BLaER1 treated with 17β-estradiol and CSF1 and Interleukin-3, amounts not matched to agents 10 nM and 100 nM (cell line): ENCODE data around the gene B9D2.

ENCODE experiments used
- H3K27ac ChIP-seq, 11 experiments: shearing (Covaris generic); formaldehyde crosslinking; 2 replicates each; pipeline ENCODE4 v1.8.1; 2022
- H3K27me3 ChIP-seq, 11 experiments: shearing (Covaris generic); formaldehyde crosslinking; 2 replicates each; pipeline ENCODE4 v1.8.1; 2022
- H3K36me3 ChIP-seq, 11 experiments: shearing (Covaris generic); formaldehyde crosslinking; 2 replicates each; pipeline ENCODE4 v1.8.1; 2022
- H3K4me1 ChIP-seq, 10 experiments: shearing (Covaris generic); formaldehyde crosslinking; 2 replicates each; pipeline ENCODE4 v1.8.1; 2022
- H3K4me2 ChIP-seq, 11 experiments: shearing (Covaris generic); formaldehyde crosslinking; 2 replicates each; pipeline ENCODE4 v1.8.1; 2022
- H3K4me3 ChIP-seq, 10 experiments: shearing (Covaris generic); formaldehyde crosslinking; 2 replicates each; pipeline ENCODE4 v1.8.1; 2022
- H3K9ac ChIP-seq, 11 experiments: shearing (Covaris generic); formaldehyde crosslinking; 2 replicates each; pipeline ENCODE4 v1.8.1; 2022
- H3K9me3 ChIP-seq, 11 experiments: shearing (Covaris generic); formaldehyde crosslinking; replicated peaks in 1 of 11; 2 replicates each; pipeline ENCODE4 v1.8.1; 2022
- H4K20me1 ChIP-seq, 11 experiments: shearing (Covaris generic); formaldehyde crosslinking; 2 replicates each; pipeline ENCODE4 v1.8.1; 2022
- Cebpa-rat ChIP-seq, 11 experiments: shearing (Covaris generic); IDR thresholded peaks; 2 replicates each; pipeline ENCODE4 v1.8.1; 2022

Gene B9D2

DNA sequence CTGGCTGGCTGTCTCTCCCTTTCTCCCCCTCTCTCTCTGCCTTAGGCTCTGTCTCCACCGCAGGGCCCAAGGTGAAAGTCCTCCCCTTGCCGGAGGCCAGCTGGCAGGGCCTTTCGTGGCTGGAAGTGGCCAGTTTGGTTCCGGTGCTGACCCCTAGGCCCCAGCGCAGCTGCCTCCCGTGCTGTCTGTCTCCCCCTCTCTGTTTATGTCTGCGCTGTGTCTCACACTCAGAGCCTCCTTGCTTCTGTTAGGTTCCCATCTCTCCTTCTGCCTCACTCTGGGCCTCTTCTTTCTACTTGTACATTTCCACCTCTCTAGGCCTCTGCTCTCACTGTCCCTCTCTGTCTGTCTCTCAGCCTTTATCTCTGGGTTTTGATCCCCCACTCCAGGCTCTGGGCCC lies 40.9 kb downstream of the B9D2 start:
- peaks cover 5 to 99% (median 74%) of the 10 kb centered on the region in 11 experiments; a peak in 21 of 22 replicates for H4K20me1 ChIP-seq
- peaks cover 72 to 83% (median 75%) of the 10 kb centered on the region in 10 experiments for H3K4me1 ChIP-seq
- H3K9ac ChIP-seq: peak overlapping the region; percentile 66 to 84 (median 77)
- peak overlapping the region; percentile 87 to 99 (median 92) for H3K4me2 ChIP-seq
- H3K27me3 ChIP-seq: no peaks in the 10 kb centered on the region
- no peak for TF ChIP-seq Cebpa-rat (IDR thresholded peaks at IDR 0.05)
- peak overlapping the region; percentile 74 to 93 (median 84) for H3K27ac ChIP-seq
- no peaks in the 10 kb centered on the region for H3K9me3 ChIP-seq
- H3K4me3 ChIP-seq: peak overlapping the region in 7 of 10 experiments; percentile 3 to 59 (median 43); a peak in 11 of 20 replicates
- H3K36me3 ChIP-seq: peaks cover 47 to 55% (median 51%) of the 10 kb centered on the region in 11 experiments

DNA sequence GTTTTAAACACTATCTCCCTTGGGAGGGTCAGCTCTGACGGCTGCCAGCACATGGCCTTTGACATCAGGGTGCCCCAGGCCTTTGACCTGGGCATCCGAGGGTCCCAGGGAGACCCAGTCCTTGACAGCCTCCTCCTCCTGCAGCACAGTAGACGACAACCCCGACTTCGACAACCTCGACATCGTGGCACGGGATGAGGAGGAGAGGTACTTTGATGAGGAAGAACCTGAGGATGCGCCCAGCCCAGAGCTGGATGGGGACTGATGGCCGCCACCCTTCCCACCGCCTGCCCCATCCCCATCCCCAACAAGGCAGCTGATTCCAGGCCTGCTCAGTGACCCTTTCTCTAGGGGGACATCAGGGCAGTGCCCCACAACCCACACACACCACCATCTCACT lies 41.5 kb downstream of the B9D2 start:
- peak overlapping the region in 5 of 10 experiments; percentile 15 to 59 (median 44); a peak in 5 of 20 replicates for H3K4me3 ChIP-seq
- no peaks in the 10 kb centered on the region for H3K9me3 ChIP-seq
- H3K9ac ChIP-seq: peak overlapping the region; percentile 66 to 84 (median 77); a peak in 20 of 22 replicates
- peaks cover 5 to 97% (median 70%) of the 10 kb centered on the region in 11 experiments; a peak in 21 of 22 replicates for H4K20me1 ChIP-seq
- peak overlapping the region; percentile 74 to 93 (median 84); a peak in 21 of 22 replicates for H3K27ac ChIP-seq
- TF ChIP-seq Cebpa-rat (IDR thresholded peaks at IDR 0.05): no peak
- H3K36me3 ChIP-seq: peaks cover 50 to 61% (median 55%) of the 10 kb centered on the region in 11 experiments
- H3K27me3 ChIP-seq: no peaks in the 10 kb centered on the region
- peak overlapping the region; percentile 87 to 99 (median 92) for H3K4me2 ChIP-seq
- peaks cover 66 to 78% (median 69%) of the 10 kb centered on the region in 10 experiments for H3K4me1 ChIP-seq

- H3K36me3 ChIP-seq: peaks cover 57 to 68% (median 62%) of the 10 kb centered on the region in 11 experiments
- H3K4me1 ChIP-seq: peaks cover 59 to 71% (median 62%) of the 10 kb centered on the region in 10 experiments
- peak overlapping the region in 1 of 10 experiments; percentile 45; a peak in 2 of 20 replicates for H3K4me3 ChIP-seq
- H3K9me3 ChIP-seq: no peaks in the 10 kb centered on the region
- peak overlapping the region in 9 of 11 experiments; percentile 2 to 93 (median 86); a peak in 16 of 22 replicates for H3K27ac ChIP-seq
- no peaks in the 10 kb centered on the region for H3K27me3 ChIP-seq
- H3K9ac ChIP-seq: peak overlapping the region in 10 of 11 experiments; percentile 26 to 84 (median 78); a peak in 15 of 22 replicates
- H4K20me1 ChIP-seq: peaks cover 5 to 97% (median 68%) of the 10 kb centered on the region in 11 experiments; a peak in 21 of 22 replicates
- H3K4me2 ChIP-seq: peak overlapping the region; percentile 87 to 99 (median 92)
- no peak for TF ChIP-seq Cebpa-rat (IDR thresholded peaks at IDR 0.05)
Measured at GRCh38 chr19:41321600-41322270, 42.2 kb downstream of the B9D2 start.

GRCh38 chr19:41321204-41321599 lies 42.7 kb downstream of the B9D2 start:
- no peaks in the 10 kb centered on the region for H3K27me3 ChIP-seq
- no peak overlapping the region for H3K4me3 ChIP-seq
- peak overlapping the region in 7 of 11 experiments; percentile 81 to 93 (median 89); a peak in 8 of 22 replicates for H3K27ac ChIP-seq
- no peak for TF ChIP-seq Cebpa-rat (IDR thresholded peaks at IDR 0.05)
- H3K4me2 ChIP-seq: peak overlapping the region; percentile 87 to 99 (median 92); a peak in 20 of 22 replicates
- no peaks in the 10 kb centered on the region for H3K9me3 ChIP-seq
- H3K4me1 ChIP-seq: peaks cover 53 to 65% (median 56%) of the 10 kb centered on the region in 10 experiments
- H3K9ac ChIP-seq: peak overlapping the region in 5 of 11 experiments; percentile 4 to 84 (median 78); a peak in 3 of 22 replicates
- H4K20me1 ChIP-seq: peaks cover 5 to 96% (median 66%) of the 10 kb centered on the region in 11 experiments; a peak in 21 of 22 replicates
- H3K36me3 ChIP-seq: peaks cover 63 to 73% (median 68%) of the 10 kb centered on the region in 11 experiments

DNA sequence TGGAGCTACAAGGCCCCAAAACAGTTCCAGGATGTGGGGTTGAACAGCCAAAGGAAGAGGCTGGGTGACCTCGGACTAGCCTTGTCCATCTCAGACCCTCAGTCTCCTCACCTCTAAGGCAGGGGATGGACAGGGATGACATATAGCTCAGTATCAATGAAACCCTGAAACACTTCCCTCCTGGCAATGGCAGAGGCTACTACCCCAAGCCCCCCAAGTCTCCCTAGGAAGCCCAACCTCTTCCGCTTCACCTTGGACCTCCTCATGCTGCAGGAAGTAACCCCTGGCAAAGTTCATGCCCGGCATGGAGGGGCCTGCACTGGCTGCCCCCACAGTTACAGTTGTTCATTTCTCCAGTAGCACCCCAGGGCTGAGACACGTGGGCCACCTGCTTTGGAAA lies 43.4 kb downstream of the B9D2 start:
- peaks cover 47 to 59% (median 50%) of the 10 kb centered on the region in 10 experiments for H3K4me1 ChIP-seq
- H3K27me3 ChIP-seq: no peaks in the 10 kb centered on the region
- H3K9me3 ChIP-seq: no peaks in the 10 kb centered on the region
- H3K4me3 ChIP-seq: no peak overlapping the region
- 0 out of 22 replicates have a peak overlapping the region, but pooled peaks of 1 of the 11 experiments have one; percentile 4 for H3K9ac ChIP-seq
- peaks cover 5 to 96% (median 66%) of the 10 kb centered on the region in 11 experiments; a peak in 21 of 22 replicates for H4K20me1 ChIP-seq
- no peak for TF ChIP-seq Cebpa-rat (IDR thresholded peaks at IDR 0.05)
- H3K4me2 ChIP-seq: peak overlapping the region in 2 of 11 experiments; percentile 87 to 97; a peak in 1 of 22 replicates
- peak overlapping the region in 3 of 11 experiments; percentile 81 to 92 (median 91); a peak in 3 of 22 replicates for H3K27ac ChIP-seq
- H3K36me3 ChIP-seq: peaks cover 69 to 80% (median 74%) of the 10 kb centered on the region in 11 experiments

- no peaks in the 10 kb centered on the region for H3K27me3 ChIP-seq
Measured at GRCh38 chr19:41320185-41320518, 43.8 kb downstream of the B9D2 start.

GRCh38 chr19:41319500-41320184 lies 44.3 kb downstream of the B9D2 start:
- Histone ChIP-seq H3K4me3 (no peak overlapping the region), H3K27ac (no peak overlapping the region), H3K9me3 (no peaks in the 10 kb centered on the region), H3K9ac (no peak overlapping the region), H3K27me3 (no peaks in the 10 kb centered on the region), H4K20me1 (peaks cover 7 to 98% (median 70%) of the 10 kb centered on the region in 11 experiments; a peak in 21 of 22 replicates), H3K4me1 (peaks cover 38 to 50% (median 41%) of the 10 kb centered on the region in 10 experiments), H3K4me2 (no peak overlapping the region), H3K36me3 (peaks cover 78 to 89% (median 83%) of the 10 kb centered on the region in 11 experiments)
- TF ChIP-seq Cebpa-rat (IDR thresholded peaks at IDR 0.05): no peak

More at GRCh38 chr19:41320185-41320518, 43.8 kb downstream of the B9D2 start:
- peaks cover 44 to 55% (median 46%) of the 10 kb centered on the region in 10 experiments for H3K4me1 ChIP-seq
- H3K4me3 ChIP-seq: no peak overlapping the region
- H3K9ac ChIP-seq: no peak overlapping the region
- H3K9me3 ChIP-seq: no peaks in the 10 kb centered on the region
- no peak overlapping the region; a peak in 1 of 22 replicates for H3K27ac ChIP-seq
- TF ChIP-seq Cebpa-rat (IDR thresholded peaks at IDR 0.05): no peak
- peaks cover 5 to 98% (median 70%) of the 10 kb centered on the region in 11 experiments; a peak in 21 of 22 replicates for H4K20me1 ChIP-seq
- H3K4me2 ChIP-seq: no peak overlapping the region
- peaks cover 73 to 84% (median 78%) of the 10 kb centered on the region in 11 experiments for H3K36me3 ChIP-seq

- H3K36me3 ChIP-seq: peaks cover 84 to 92% (median 91%) of the 10 kb centered on the region in 11 experiments
Measured at GRCh38 chr19:41318696-41319499, 45.1 kb downstream of the B9D2 start.

More at GRCh38 chr19:41318696-41319499, 45.1 kb downstream of the B9D2 start:
- no peak for TF ChIP-seq Cebpa-rat (IDR thresholded peaks at IDR 0.05)
- no peak overlapping the region for H3K9ac ChIP-seq
- H3K4me2 ChIP-seq: no peak overlapping the region
- no peak overlapping the region for H3K27ac ChIP-seq
- H3K4me3 ChIP-seq: no peak overlapping the region
- H4K20me1 ChIP-seq: peaks cover 12 to 98% (median 70%) of the 10 kb centered on the region in 11 experiments; a peak in 21 of 22 replicates
- H3K9me3 ChIP-seq: no peaks in the 10 kb centered on the region
- no peaks in the 10 kb centered on the region for H3K27me3 ChIP-seq
- peaks cover 31 to 46% (median 34%) of the 10 kb centered on the region in 10 experiments for H3K4me1 ChIP-seq
